OCI-M2 (cell line): ENCODE results near the gene PLEKHM2.

ENCODE experiments used
- DNase-seq: peaks from one replicate; lab custom pipeline; 2025; ENCODE audit not compliant: unreplicated experiment; lab: John Stamatoyannopoulos, UW

The PLEKHM2 gene

GRCh38 chr1:15702722-15703550, 18.8 kb downstream of the PLEKHM2 start:
- DNase-seq = no peak

- no peak for DNase-seq
Measured at GRCh38 chr1:15703562-15703961, 19.4 kb downstream of the PLEKHM2 start.

- no peak for DNase-seq
Measured at GRCh38 chr1:15704526-15705183, 20.5 kb downstream of the PLEKHM2 start.

GRCh38 chr1:15705184-15705566, 21.1 kb downstream of the PLEKHM2 start:
- DNase-seq = no peak

DNA sequence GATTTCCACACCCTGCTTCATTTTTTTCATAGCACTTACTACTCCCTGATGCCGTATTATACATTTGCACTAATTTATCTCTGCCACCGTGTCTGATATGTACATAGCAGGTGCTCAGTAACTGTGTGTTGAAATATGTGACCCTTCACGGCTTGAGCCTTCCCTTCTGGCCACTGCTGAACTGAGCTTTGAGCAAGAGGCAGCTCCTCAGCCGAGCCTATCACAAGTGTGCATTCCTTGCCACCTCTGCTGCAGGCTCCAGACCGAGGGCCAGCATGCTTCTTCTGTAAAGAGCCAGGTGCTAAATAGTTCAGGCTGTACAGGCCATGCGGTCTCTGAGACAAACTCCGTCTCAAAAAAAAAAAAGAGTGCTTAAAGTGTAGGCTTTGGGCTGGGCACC, 22.6 kb downstream of the PLEKHM2 start:
- no peak for DNase-seq

DNA sequence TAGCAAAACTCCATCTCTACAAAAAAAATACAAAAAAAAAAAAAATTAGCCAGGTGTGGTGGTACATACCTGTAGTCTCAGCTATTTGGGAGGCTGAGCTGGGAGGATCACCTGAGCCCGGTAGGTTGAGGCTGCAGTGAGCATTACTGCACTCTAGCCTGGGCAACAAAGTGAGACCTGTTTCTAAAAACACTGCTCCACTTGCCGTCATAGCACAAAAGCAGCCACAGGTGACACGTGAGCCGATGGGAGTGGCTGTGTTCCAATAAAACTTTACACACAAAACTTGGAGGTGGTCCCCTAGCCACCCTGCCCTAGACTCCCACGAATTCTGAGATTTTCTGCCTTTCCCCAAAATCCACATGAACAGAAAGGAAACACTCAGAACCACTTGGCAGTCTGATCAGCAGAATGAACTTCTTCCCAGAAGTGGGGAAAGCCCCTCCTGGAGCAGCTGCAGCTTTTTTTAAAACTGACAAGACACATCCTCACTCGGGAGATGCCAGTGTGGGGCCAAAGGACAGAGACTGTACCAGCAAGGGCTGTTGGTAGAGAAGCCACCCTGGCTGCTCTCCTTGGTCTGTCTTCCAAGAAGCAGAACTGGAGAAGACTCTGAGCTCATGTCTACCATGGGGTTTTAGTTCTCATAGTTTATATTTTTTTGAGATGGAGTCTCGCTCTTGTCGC, 23.3 kb downstream of the PLEKHM2 start:
- DNase-seq = no peak

GRCh38 chr1:15708486-15709137, 24.5 kb downstream of the PLEKHM2 start:
- no peak for DNase-seq

GRCh38 chr1:15709226-15709625, 25.1 kb downstream of the PLEKHM2 start:
- no peak for DNase-seq

- DNase-seq = no peak
Measured at GRCh38 chr1:15712168-15712567, 28.0 kb downstream of the PLEKHM2 start.

DNA sequence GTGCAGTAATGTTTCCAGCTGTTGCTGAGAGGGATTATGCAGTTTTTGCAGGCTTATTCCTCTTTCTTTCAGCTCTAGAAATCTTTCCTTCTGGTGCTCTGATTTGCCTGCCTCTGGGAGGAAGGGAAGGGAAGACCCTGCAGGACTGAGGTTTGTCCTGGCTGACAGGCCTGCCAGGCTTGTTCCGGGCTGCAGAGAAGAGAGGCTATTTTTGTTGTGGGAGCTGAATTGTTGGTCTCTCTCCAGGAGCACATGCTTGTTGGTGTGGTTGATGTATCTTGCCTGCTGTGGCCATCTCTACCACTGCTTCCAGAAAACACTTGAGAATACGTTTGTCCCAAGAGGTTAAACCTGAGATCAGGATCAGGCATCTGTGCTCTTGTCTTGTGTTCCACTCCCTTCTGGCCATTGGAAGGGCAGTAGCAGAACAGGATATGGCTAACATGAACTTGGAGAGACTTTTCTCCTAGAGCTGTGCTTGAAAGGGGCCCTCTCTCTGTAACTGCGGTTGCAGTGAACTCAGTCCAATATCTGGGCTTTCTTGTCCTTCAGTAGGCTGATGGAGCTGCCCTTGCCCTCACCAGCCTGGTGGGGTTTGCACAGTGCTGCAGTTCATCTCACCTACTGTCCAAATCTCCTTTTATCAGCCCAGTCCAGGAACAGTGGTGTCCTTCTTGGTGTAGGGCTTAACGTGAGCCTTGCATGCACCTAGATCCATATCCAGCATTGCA, 30.5 kb downstream of the PLEKHM2 start:
- no peak for DNase-seq

GRCh38 chr1:15717418-15718125, 33.5 kb downstream of the PLEKHM2 start:
- DNase-seq = no peak

- no peak for DNase-seq
Measured at GRCh38 chr1:15718199-15718601, 34.1 kb downstream of the PLEKHM2 start.

GRCh38 chr1:15719381-15720120, 35.4 kb downstream of the PLEKHM2 start:
- DNase-seq = no peak

GRCh38 chr1:15720861-15721260, 36.7 kb downstream of the PLEKHM2 start:
- no peak for DNase-seq

DNA sequence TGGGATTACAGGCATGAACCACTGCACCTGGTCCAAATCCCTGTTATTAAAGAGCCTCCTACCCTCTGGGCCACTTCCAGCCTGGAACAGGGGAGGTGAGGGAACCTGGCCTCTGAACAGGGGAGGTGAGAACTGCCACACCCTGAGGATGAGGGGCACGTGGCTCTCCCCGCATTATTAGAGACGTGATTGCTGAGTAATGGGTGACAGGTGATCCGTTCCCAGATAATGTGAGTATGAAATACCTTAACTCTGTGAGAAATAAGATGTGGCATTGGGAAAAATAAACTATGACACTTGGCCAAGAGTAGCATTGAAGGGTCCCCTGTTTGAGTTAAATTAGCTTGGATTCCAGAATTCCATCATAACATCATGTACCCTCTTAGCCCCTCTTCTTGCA, 38.3 kb downstream of the PLEKHM2 start:
- DNase-seq = no peak

- no peak for DNase-seq
Measured at GRCh38 chr1:15722836-15723532, 38.9 kb downstream of the PLEKHM2 start.

DNA sequence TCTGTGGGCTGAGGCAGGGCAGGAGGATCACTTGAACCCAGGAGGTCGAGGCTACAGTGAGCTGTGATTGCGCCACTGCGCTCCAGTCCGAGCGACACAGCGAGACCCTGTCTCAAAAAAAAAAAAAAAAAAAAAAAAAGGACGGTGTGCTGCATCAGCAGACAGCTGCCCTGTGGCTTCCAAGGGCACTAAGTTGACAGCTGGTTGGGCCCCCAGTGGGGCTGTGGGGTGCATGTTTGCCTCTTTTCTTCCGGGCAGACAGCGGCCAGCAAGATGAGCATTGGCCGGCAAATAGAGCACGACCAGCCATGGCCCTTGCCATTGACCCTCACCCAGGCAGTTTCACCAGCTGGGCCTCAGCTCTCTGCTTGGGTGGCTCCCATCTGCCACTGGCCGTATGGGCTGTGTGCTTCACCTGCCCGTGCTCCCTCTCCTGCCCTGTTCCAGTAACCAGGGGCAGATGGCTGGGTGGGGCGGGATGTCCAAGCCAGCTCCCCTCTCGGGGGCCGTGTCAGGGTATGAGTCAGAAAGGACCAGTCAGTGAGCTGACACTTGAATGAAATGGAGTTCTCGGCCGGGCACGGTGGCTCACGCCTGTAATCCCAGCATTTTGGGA, 39.6 kb downstream of the PLEKHM2 start:
- DNase-seq = no peak
